SU-DHL-6 (cell line): ENCODE data around the gene ANXA9.

ENCODE experiments used
- CTCF ChIP-seq: fragments of 200-600 bp; sonication (generic); IDR thresholded peaks from one replicate; pipeline ENCODE4 v1.5.1; 2017; ENCODE audit warnings: antibody characterized with exemption, mild to moderate bottlenecking, low read length, moderate library complexity; ENCODE audit not compliant: insufficient read depth, poor library complexity, severe bottlenecking
- EZH2phosphoT487 ChIP-seq: fragments of 200-600 bp; sonication (generic), shearing (Covaris generic); conservative IDR thresholded peaks from 2 replicates; pipeline ENCODE4 v1.6.1; 2018; ENCODE audit warnings: mild to moderate bottlenecking, antibody characterized with exemption, low read length, moderate library complexity, mixed read lengths

- TF ChIP-seq EZH2phosphoT487 (no peak), CTCF (no peak)
Observed at GRCh38 chr1:150976879-150977694, 5.0 kb upstream of the ANXA9 start.
